Mesenchymal stem cell (in vitro differentiated cells and primary cell): ENCODE measurements around the gene AGAP1.
A peak's percentile ranks its signal among the peaks of the same experiment; 100 is the strongest.

Experiments used
- DNase-seq: peaks from one replicate; pipeline ENCODE4 v3.0.0-alpha.2; 2013
- H2AFZ ChIP-seq: one replicate; pipeline ENCODE4 v1.6.1; 2013; ENCODE audit warnings: low read depth, mild to moderate bottlenecking, control low read depth, inconsistent platforms, low read length, moderate library complexity
- H2AK5ac ChIP-seq: 2 replicates; pipeline ENCODE4 v1.6.1; 2013; ENCODE audit warnings: low read length, moderate library complexity, mild to moderate bottlenecking, inconsistent platforms; ENCODE audit not compliant: severe bottlenecking
- H2BK120ac ChIP-seq: one replicate; pipeline ENCODE4 v1.6.1; 2013; ENCODE audit warnings: low read depth, mild to moderate bottlenecking, inconsistent platforms, low read length, moderate library complexity
- H2BK12ac ChIP-seq, 2 experiments: one replicate each; pipeline ENCODE4 v1.6.1; 2013; ENCODE audit warnings: inconsistent platforms in 2 of 2, low read length in 2 of 2, mild to moderate bottlenecking in 2 of 2, moderate library complexity in 2 of 2, control low read depth in 1 of 2
- H2BK15ac ChIP-seq: one replicate; pipeline ENCODE4 v1.6.1; 2013; ENCODE audit warnings: mild to moderate bottlenecking, low read depth, inconsistent platforms; ENCODE audit not compliant: poor library complexity, severe bottlenecking
- H2BK5ac ChIP-seq: 2 replicates; pipeline ENCODE4 v1.6.1; 2013; ENCODE audit warnings: low read depth, mild to moderate bottlenecking, low read length, control low read depth, inconsistent platforms; ENCODE audit not compliant: poor library complexity, severe bottlenecking
- H3K14ac ChIP-seq, 2 experiments: one replicate each; pipeline ENCODE4 v1.6.1; 2013; ENCODE audit warnings: inconsistent platforms in 2 of 2, low read length in 2 of 2, control low read depth in 1 of 2, mild to moderate bottlenecking in 1 of 2, moderate library complexity in 1 of 2
- H3K18ac ChIP-seq, 2 experiments: one replicate each; pipeline ENCODE4 v1.6.1; 2013; ENCODE audit warnings: inconsistent platforms in 2 of 2, low read length in 2 of 2, control low read depth in 1 of 2, low read depth in 1 of 2, mild to moderate bottlenecking in 1 of 2
- H3K23ac ChIP-seq, 2 experiments: one replicate each; pipeline ENCODE4 v1.6.1; 2013; ENCODE audit warnings: inconsistent platforms in 2 of 2, low read length in 2 of 2, mild to moderate bottlenecking in 2 of 2, moderate library complexity in 2 of 2, control low read depth in 1 of 2
- H3K27ac ChIP-seq: 2 replicates; pipeline ENCODE4 v1.5.1; 2013; ENCODE audit warnings: mild to moderate bottlenecking, moderate library complexity, low read length, control low read depth, inconsistent platforms; ENCODE audit not compliant: poor library complexity, severe bottlenecking
- H3K27me3 ChIP-seq, 2 experiments: 2 replicates each; pipeline versions ENCODE4 v1.6.1 to v1.7.0; 2013; ENCODE audit warnings: low read length in 2 of 2, mild to moderate bottlenecking in 2 of 2, moderate library complexity in 2 of 2, control low read depth in 1 of 2, inconsistent platforms in 1 of 2; ENCODE audit not compliant: control insufficient read depth in 1 of 2, insufficient read depth in 1 of 2
- H3K36me3 ChIP-seq, 2 experiments: 2 replicates each; pipeline versions ENCODE4 v1.6.1 to v1.7.0; 2013; ENCODE audit warnings: low read length in 2 of 2, control low read depth in 1 of 2, inconsistent platforms in 1 of 2, low read depth in 1 of 2, mild to moderate bottlenecking in 1 of 2; ENCODE audit not compliant: insufficient read depth in 2 of 2, control insufficient read depth in 1 of 2
- H3K4ac ChIP-seq, 2 experiments: one replicate each; pipeline ENCODE4 v1.6.1; 2013; ENCODE audit warnings: inconsistent platforms in 2 of 2, low read length in 2 of 2, mild to moderate bottlenecking in 2 of 2, moderate library complexity in 2 of 2, control low read depth in 1 of 2, low read depth in 1 of 2
- H3K4me1 ChIP-seq: 2 replicates; pipeline ENCODE4 v1.6.1; 2013; ENCODE audit warnings: low read depth, low read length, control low read depth; ENCODE audit not compliant: control insufficient read depth, insufficient read depth
- H3K4me2 ChIP-seq: 2 replicates; pipeline ENCODE4 v1.6.1; 2013; ENCODE audit warnings: low read length, mild to moderate bottlenecking, inconsistent platforms; ENCODE audit not compliant: poor library complexity, severe bottlenecking
- H3K4me3 ChIP-seq, 2 experiments: 2 replicates each; pipeline versions ENCODE4 v1.5.1 to v1.7.0; 2013; ENCODE audit warnings: low read length in 2 of 2, mild to moderate bottlenecking in 2 of 2, control low read depth in 1 of 2, low read depth in 1 of 2; ENCODE audit not compliant: insufficient read depth in 1 of 2
- H3K79me1 ChIP-seq: replicated peaks from 2 replicates; pipeline ENCODE4 v1.6.1; 2013; ENCODE audit warnings: mild to moderate bottlenecking, control low read depth, low read length, inconsistent platforms; ENCODE audit not compliant: poor library complexity, severe bottlenecking
- H3K9ac ChIP-seq: 2 replicates; pipeline ENCODE4 v1.7.0; 2013; ENCODE audit warnings: mild to moderate bottlenecking, low read length, moderate library complexity
- H3K9me3 ChIP-seq: 2 replicates; pipeline ENCODE4 v1.7.0; 2013; ENCODE audit warnings: mild to moderate bottlenecking, low read length; ENCODE audit not compliant: control insufficient read depth
- H4K8ac ChIP-seq: one replicate; pipeline ENCODE4 v1.6.1; 2013; ENCODE audit warnings: inconsistent platforms, mild to moderate bottlenecking, low read length, moderate library complexity
- H4K91ac ChIP-seq: one replicate; pipeline ENCODE4 v1.6.1; 2013; ENCODE audit warnings: mild to moderate bottlenecking, low read length, inconsistent platforms
- WGBS: methylation state at CpG from one replicate; pipeline ENCODE4 v1.1.7; 2013; ENCODE audit warnings: mixed read lengths; 5-methylcytosine and 5-hydroxymethylcytosine counted together

AGAP1 gene

DNA sequence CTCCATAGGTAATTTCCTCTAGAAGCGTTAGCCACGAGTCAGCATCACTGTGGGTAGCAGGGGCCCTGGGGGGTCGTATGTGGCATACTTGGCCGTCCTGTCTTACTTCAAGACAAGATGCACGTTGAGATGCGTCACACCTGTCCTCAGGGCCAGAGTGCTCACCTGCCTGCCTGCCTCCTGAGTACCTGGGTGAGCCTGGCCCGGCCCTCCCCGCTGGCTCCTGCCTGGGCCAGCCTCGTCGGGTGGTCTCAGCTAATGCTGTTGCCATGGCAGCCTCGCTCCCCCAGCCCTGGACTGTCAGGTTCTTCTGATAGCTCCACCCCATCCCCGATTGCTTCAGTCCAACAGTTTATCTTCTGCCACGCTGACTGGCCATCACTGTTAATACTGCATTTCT is 441.9 kb downstream of the AGAP1 start:
- peaks cover 5% of the 10 kb centered on the region for H3K9me3 ChIP-seq
- H3K9ac ChIP-seq: no peak overlapping the region
- H3K27me3 ChIP-seq: no peaks in the 10 kb centered on the region
- peak overlapping the region; percentile 81 for H4K91ac ChIP-seq
- peaks cover 3% of the 10 kb centered on the region for H3K79me1 ChIP-seq
- peak overlapping the region in 1 of 2 experiments; percentile 80 for H3K14ac ChIP-seq
- H3K27ac ChIP-seq: no peak overlapping the region
- H2BK12ac ChIP-seq: peak overlapping the region in 1 of 2 experiments; percentile 94
- H3K4me1 ChIP-seq: peaks cover 20% of the 10 kb centered on the region
- no peak overlapping the region for H3K4me2 ChIP-seq
- H2BK120ac ChIP-seq: no peak overlapping the region
- H4K8ac ChIP-seq: no peak overlapping the region
- no peak overlapping the region for H3K4me3 ChIP-seq
- no peak overlapping the region for H2BK5ac ChIP-seq
- H2AK5ac ChIP-seq: no peak overlapping the region
- WGBS: 87% methylated on average over 13 of the region's 13 CpGs
- H2AFZ ChIP-seq: no peak overlapping the region
- H3K18ac ChIP-seq: peak overlapping the region in 1 of 2 experiments; percentile 59
- H3K4ac ChIP-seq: no peak overlapping the region
- H2BK15ac ChIP-seq: no peak overlapping the region
- H3K23ac ChIP-seq: no peak overlapping the region
- H3K36me3 ChIP-seq: peaks cover 29 to 43% of the 10 kb centered on the region in 2 experiments
- DNase-seq: no peak

DNA sequence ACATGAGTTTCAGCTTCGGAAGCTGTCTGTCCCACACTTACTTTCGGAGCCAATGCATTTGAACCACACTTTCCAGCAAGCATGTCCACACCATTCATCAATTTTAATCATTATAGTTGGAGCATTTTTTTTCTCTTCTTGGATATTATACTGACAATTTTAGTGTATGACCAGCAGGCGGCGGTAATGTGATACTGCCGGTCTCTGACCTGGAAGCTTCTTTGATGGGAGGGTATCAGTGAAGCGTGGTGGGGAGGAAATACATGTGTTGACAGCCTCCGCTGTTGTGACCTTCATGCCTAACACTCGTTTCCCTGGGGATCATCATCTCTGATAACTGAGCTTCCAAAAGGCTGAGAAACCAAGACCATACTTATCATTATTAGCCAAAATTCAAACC is 442.6 kb downstream of the AGAP1 start:
- no peak overlapping the region for H4K91ac ChIP-seq
- H3K27me3 ChIP-seq: no peaks in the 10 kb centered on the region
- H3K79me1 ChIP-seq: peaks cover 3% of the 10 kb centered on the region
- no peak overlapping the region for H3K4me3 ChIP-seq
- peaks cover 25 to 39% of the 10 kb centered on the region in 2 experiments for H3K36me3 ChIP-seq
- H2BK12ac ChIP-seq: no peak overlapping the region
- no peak overlapping the region for H3K4ac ChIP-seq
- peaks cover 20% of the 10 kb centered on the region for H3K4me1 ChIP-seq
- H3K9me3 ChIP-seq: peaks cover 5% of the 10 kb centered on the region
- no peak overlapping the region for H2AFZ ChIP-seq
- no peak overlapping the region for H3K9ac ChIP-seq
- no peak overlapping the region for H2BK5ac ChIP-seq
- no peak for DNase-seq
- H3K14ac ChIP-seq: no peak overlapping the region
- H4K8ac ChIP-seq: no peak overlapping the region
- WGBS: 77% methylated on average over 8 of the region's 8 CpGs
- no peak overlapping the region for H3K23ac ChIP-seq
- no peak overlapping the region for H3K27ac ChIP-seq
- no peak overlapping the region for H3K4me2 ChIP-seq
- no peak overlapping the region for H2AK5ac ChIP-seq
- H2BK120ac ChIP-seq: no peak overlapping the region
- H2BK15ac ChIP-seq: no peak overlapping the region
- no peak overlapping the region for H3K18ac ChIP-seq

DNA sequence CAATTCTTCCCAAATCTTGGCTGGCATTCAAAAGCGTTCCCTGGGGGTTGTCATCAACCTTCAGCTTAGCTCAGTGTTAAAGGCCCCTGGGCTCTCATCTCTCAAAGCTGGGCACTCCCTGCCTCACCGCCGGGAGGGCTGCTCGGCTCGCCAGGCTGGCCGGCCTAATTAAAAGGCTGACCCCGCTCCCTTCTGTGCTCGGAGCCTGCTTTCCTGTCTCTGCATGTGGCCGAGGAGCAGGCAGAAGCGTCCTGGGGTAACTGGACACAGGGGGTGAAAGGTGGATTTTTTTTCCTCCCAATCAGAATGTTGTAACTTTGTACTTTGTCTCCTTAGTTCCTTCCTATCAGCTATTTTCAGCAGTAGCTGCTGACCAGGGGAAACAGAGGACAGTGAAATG is 443.2 kb downstream of the AGAP1 start:
- no peak overlapping the region for H3K4me2 ChIP-seq
- H3K9me3 ChIP-seq: peaks cover 5% of the 10 kb centered on the region
- H3K9ac ChIP-seq: no peak overlapping the region
- no peak overlapping the region for H2AK5ac ChIP-seq
- no peaks in the 10 kb centered on the region for H3K27me3 ChIP-seq
- H2BK12ac ChIP-seq: no peak overlapping the region
- no peak overlapping the region for H3K23ac ChIP-seq
- no peak for DNase-seq
- H4K8ac ChIP-seq: no peak overlapping the region
- peaks cover 20% of the 10 kb centered on the region for H3K4me1 ChIP-seq
- H2BK15ac ChIP-seq: no peak overlapping the region
- H3K14ac ChIP-seq: no peak overlapping the region
- no peak overlapping the region for H3K27ac ChIP-seq
- 96% methylated on average over 8 of the region's 10 CpGs for WGBS
- H2AFZ ChIP-seq: no peak overlapping the region
- no peak overlapping the region for H3K18ac ChIP-seq
- no peak overlapping the region for H2BK5ac ChIP-seq
- peaks cover 4% of the 10 kb centered on the region for H3K79me1 ChIP-seq
- H4K91ac ChIP-seq: no peak overlapping the region
- H3K36me3 ChIP-seq: peaks cover 19 to 39% of the 10 kb centered on the region in 2 experiments
- H3K4me3 ChIP-seq: no peak overlapping the region
- H3K4ac ChIP-seq: no peak overlapping the region
- no peak overlapping the region for H2BK120ac ChIP-seq

DNA sequence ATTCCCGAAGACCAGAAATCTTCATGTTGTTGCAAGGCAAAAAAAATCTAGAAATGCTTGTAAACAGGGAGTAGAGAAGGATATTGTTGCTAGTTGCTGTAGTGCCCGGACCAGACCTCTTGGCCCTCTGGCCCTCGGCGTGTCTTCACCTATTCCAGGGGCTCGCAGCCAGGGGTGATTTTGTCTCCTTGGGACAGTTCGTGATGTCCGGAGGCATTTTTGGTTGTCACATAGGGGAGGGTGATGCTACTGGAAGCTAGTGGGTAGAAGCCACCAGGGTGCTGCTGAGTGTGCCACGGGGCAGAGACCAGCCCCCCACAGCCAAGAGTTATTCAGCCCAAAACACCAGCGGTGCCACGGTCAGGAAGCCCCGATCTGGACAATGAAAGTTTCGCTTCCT is 443.7 kb downstream of the AGAP1 start:
- Histone ChIP-seq H3K79me1 (peaks cover 6% of the 10 kb centered on the region), H3K9me3 (peaks cover 5% of the 10 kb centered on the region), H3K14ac (no peak overlapping the region), H3K4ac (peak overlapping the region in 1 of 2 experiments; percentile 17), H2BK5ac (no peak overlapping the region), H2BK120ac (no peak overlapping the region), H3K4me3 (no peak overlapping the region), H3K36me3 (peaks cover 18 to 35% of the 10 kb centered on the region in 2 experiments), H3K4me1 (peaks cover 20% of the 10 kb centered on the region), H3K27ac (peak overlapping the region; percentile 5), H3K4me2 (no peak overlapping the region), H3K18ac (peak overlapping the region in 1 of 2 experiments; percentile 48), H4K91ac (no peak overlapping the region), H2BK15ac (no peak overlapping the region), H2BK12ac (peak overlapping the region in 1 of 2 experiments; percentile 51), H3K23ac (no peak overlapping the region), H3K27me3 (no peaks in the 10 kb centered on the region), H2AFZ (no peak overlapping the region), H3K9ac (no peak overlapping the region), H2AK5ac (no peak overlapping the region), H4K8ac (no peak overlapping the region)
- 98% methylated on average over 12 of the region's 12 CpGs for WGBS
- no peak for DNase-seq
